NAMALWA (cell line): ENCODE data around the gene DCANP1.
"Not testable (repeated sequence)": the region's sequence is repeated elsewhere in the genome, so short reads cannot be mapped to it uniquely, and the experiment has no call there.

ENCODE experiments used
- DNase-seq: peaks from one replicate; pipeline ENCODE4 v3.0.0-alpha.2; 2015; ENCODE audit warnings: low spot score

The DCANP1 gene

GRCh38 chr5:135447298-135447929, at the start of gene DCANP1:
TSS of gene DCANP1 (minus strand) at chr5:135447348. CDS start at chr5:135447108, 240 bp downstream.
- DNase-seq = no peak

- DNase-seq = not testable (repeated sequence)
These were observed 48.4 kb upstream of the DCANP1 start for GRCh38 chr5:135495531-135495930.

GRCh38 chr5:135494196-135494595, 47.0 kb upstream of the DCANP1 start:
- no peak for DNase-seq

GRCh38 chr5:135493406-135494180, 46.4 kb upstream of the DCANP1 start:
- DNase-seq = no peak

- no peak for DNase-seq
These were observed 45.1 kb upstream of the DCANP1 start for GRCh38 chr5:135492319-135492626.

GRCh38 chr5:135491552-135492318, 44.6 kb upstream of the DCANP1 start:
- no peak for DNase-seq

GRCh38 chr5:135491038-135491551, 43.9 kb upstream of the DCANP1 start:
- no peak for DNase-seq

- no peak for DNase-seq
These were observed 43.3 kb upstream of the DCANP1 start for GRCh38 chr5:135490245-135491037.

- no peak for DNase-seq
These were observed 42.5 kb upstream of the DCANP1 start for GRCh38 chr5:135489466-135490244.

GRCh38 chr5:135488727-135489465, 41.7 kb upstream of the DCANP1 start:
- no peak for DNase-seq

- DNase-seq = no peak
These were observed 40.8 kb upstream of the DCANP1 start for GRCh38 chr5:135487839-135488514.

- DNase-seq = no peak
These were observed 39.9 kb upstream of the DCANP1 start for GRCh38 chr5:135487037-135487395.

GRCh38 chr5:135486131-135487036, 39.2 kb upstream of the DCANP1 start:
- DNase-seq = no peak

- no peak for DNase-seq
These were observed 37.5 kb upstream of the DCANP1 start for GRCh38 chr5:135484674-135485086.

- no peak for DNase-seq
These were observed 36.1 kb upstream of the DCANP1 start for GRCh38 chr5:135483254-135483653.

- no peak for DNase-seq
These were observed 35.3 kb upstream of the DCANP1 start for GRCh38 chr5:135482381-135482933.

- DNase-seq = no peak
These were observed 34.8 kb upstream of the DCANP1 start for GRCh38 chr5:135481909-135482311.

- DNase-seq = no peak
These were observed 34.2 kb upstream of the DCANP1 start for GRCh38 chr5:135481387-135481786.

- DNase-seq = no peak
These were observed 33.4 kb upstream of the DCANP1 start for GRCh38 chr5:135480511-135480910.
